Measurements from ENCODE around the gene BCAS4.
"Not testable (repeated sequence)": the region's sequence is repeated elsewhere in the genome, so short reads cannot be mapped to it uniquely, and the experiment has no call there.

The BCAS4 gene

GRCh38 chr20:50799176-50799889 lies 4.5 kb downstream of the BCAS4 start:
- no peak for DNase-seq

- no peak for DNase-seq
Measured at GRCh38 chr20:50799890-50800550, 5.2 kb downstream of the BCAS4 start.

- not testable (repeated sequence) for DNase-seq
Measured at GRCh38 chr20:50800986-50801746, 6.3 kb downstream of the BCAS4 start.

GRCh38 chr20:50801747-50802125 lies 6.9 kb downstream of the BCAS4 start:
- DNase-seq: no peak

GRCh38 chr20:50802289-50802688 lies 7.4 kb downstream of the BCAS4 start:
- no peak for DNase-seq

GRCh38 chr20:50804437-50805348 lies 9.8 kb downstream of the BCAS4 start:
- no peak for DNase-seq

GRCh38 chr20:50805349-50805684 lies 10.5 kb downstream of the BCAS4 start:
- no peak for DNase-seq

GRCh38 chr20:50806126-50806768 lies 11.4 kb downstream of the BCAS4 start:
- DNase-seq: no peak

- no peak for DNase-seq
Measured at GRCh38 chr20:50810063-50810462, 15.2 kb downstream of the BCAS4 start.

- DNase-seq: no peak
Measured at GRCh38 chr20:50810842-50811241, 16.0 kb downstream of the BCAS4 start.

- DNase-seq: no peak
Measured at GRCh38 chr20:50813101-50813643, 18.3 kb downstream of the BCAS4 start.

- DNase-seq: no peak
Measured at GRCh38 chr20:50813801-50814200, 18.9 kb downstream of the BCAS4 start.

GRCh38 chr20:50814438-50815161 lies 19.7 kb downstream of the BCAS4 start:
- DNase-seq: no peak

GRCh38 chr20:50815162-50815989 lies 20.5 kb downstream of the BCAS4 start:
- no peak for DNase-seq

GRCh38 chr20:50817776-50818172 lies 22.9 kb downstream of the BCAS4 start:
- no peak for DNase-seq

- DNase-seq: no peak
Measured at GRCh38 chr20:50819349-50819748, 24.5 kb downstream of the BCAS4 start.

GRCh38 chr20:50820515-50821256 lies 25.8 kb downstream of the BCAS4 start:
- no peak for DNase-seq

GRCh38 chr20:50821257-50821921 lies 26.5 kb downstream of the BCAS4 start:
- DNase-seq: no peak

- DNase-seq: no peak
Measured at GRCh38 chr20:50821994-50822393, 27.1 kb downstream of the BCAS4 start.

Data from NCI-H748 treated with DMSO at 0.1 percent for 48 hours (cell line).